ENCODE results near the gene B4GALT6.

DNA sequence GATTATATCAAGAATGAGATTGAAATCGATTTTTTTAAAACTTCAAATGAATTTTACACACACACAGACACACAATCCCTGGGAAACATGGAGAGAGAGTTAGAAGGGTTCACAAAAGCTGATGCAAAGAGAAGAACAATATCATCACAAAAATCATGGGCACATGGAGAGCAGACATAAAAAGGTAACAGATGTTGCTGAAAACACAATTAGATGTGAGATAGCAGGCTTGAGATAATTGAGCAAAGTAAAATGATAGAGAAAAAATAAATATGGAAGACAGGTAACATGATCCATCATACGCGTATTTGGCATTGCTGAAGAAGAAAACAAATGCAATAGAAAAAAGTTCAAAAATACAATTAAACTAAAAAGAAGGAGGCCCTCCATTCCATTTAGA lies 11.6 kb upstream of the B4GALT6 start:
- TF ChIP-seq, protein P1, sequence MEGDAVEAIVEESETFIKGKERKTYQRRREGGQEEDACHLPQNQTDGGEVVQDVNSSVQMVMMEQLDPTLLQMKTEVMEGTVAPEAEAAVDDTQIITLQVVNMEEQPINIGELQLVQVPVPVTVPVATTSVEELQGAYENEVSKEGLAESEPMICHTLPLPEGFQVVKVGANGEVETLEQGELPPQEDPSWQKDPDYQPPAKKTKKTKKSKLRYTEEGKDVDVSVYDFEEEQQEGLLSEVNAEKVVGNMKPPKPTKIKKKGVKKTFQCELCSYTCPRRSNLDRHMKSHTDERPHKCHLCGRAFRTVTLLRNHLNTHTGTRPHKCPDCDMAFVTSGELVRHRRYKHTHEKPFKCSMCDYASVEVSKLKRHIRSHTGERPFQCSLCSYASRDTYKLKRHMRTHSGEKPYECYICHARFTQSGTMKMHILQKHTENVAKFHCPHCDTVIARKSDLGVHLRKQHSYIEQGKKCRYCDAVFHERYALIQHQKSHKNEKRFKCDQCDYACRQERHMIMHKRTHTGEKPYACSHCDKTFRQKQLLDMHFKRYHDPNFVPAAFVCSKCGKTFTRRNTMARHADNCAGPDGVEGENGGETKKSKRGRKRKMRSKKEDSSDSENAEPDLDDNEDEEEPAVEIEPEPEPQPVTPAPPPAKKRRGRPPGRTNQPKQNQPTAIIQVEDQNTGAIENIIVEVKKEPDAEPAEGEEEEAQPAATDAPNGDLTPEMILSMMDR (IDR thresholded peaks at IDR 0.05 in 2 of 3, conservative IDR thresholded peaks at IDR 0.05 in 1 of 3; ENCODE audit: borderline replicate concordance in 1 of 3, insufficient read depth in 1 of 3, low read depth in 2 of 3, low read length in 2 of 3): no peak
- TF ChIP-seq EZH2 (IDR thresholded peaks at IDR 0.05) (no peak), MAX (IDR thresholded peaks at IDR 0.05) (no peak), POLR2A (IDR thresholded peaks at IDR 0.05; ENCODE audit: borderline replicate concordance, extremely low read depth, insufficient read depth, insufficient read length) (no peak), TCF7L2 (IDR thresholded peaks at IDR 0.05; ENCODE audit: borderline replicate concordance, extremely low read depth, insufficient read depth, insufficient read length) (no peak), JUND (IDR thresholded peaks at IDR 0.05) (no peak), REST (IDR thresholded peaks at IDR 0.05; ENCODE audit: low read depth) (no peak), POLR2AphosphoS5 (IDR thresholded peaks at IDR 0.05; ENCODE audit: low read depth, low read length) (no peak), SIN3A (IDR thresholded peaks at IDR 0.05; ENCODE audit: low read depth) (no peak), RAD21 (IDR thresholded peaks at IDR 0.05; ENCODE audit: low read depth) (no peak)
- TF ChIP-seq, protein P2, sequence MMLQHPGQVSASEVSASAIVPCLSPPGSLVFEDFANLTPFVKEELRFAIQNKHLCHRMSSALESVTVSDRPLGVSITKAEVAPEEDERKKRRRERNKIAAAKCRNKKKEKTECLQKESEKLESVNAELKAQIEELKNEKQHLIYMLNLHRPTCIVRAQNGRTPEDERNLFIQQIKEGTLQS (IDR thresholded peaks at IDR 0.05): no peak
